ENCODE measurements around the gene LAMA5. TPM values are rescaled to one million over a fixed set of nuclear protein-coding genes. Genes with fewer than 3 reads are reported as not detected.

LAMA5 gene
- total RNA-seq, 1 experiment from 2014 or later: 63.3 TPM

- DNase-seq (ENCODE audit: low read depth): no peak
- in situ Hi-C loops (cut with HindIII; ENCODE audit: low pct_unique_long_range_greater_than_20kb, low sequenced_read_pairs): no loop called here
Observed at GRCh38 chr20:62339647-62340062, 27.5 kb downstream of the LAMA5 start.

DNA sequence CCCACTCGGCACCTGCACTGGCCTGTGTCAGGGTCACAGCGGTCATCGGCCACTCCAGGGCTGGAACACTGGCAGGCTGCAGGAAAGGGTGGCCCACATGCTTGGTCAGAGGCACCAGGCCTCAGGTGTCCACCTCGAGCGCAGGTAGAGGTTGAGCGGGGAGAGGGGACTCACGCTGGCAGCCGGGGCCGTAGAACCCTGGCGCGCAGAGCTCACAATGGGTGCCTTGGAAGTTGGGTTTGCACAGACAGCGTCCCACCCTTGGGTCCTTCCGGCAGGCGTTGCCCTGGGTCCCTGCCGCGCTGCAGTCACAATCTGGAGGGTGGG lies 28.9 kb downstream of the LAMA5 start:
- no peak for DNase-seq (ENCODE audit: low read depth)
- in situ Hi-C loops (cut with HindIII; ENCODE audit: low pct_unique_long_range_greater_than_20kb, low sequenced_read_pairs): no loop called here

DNA sequence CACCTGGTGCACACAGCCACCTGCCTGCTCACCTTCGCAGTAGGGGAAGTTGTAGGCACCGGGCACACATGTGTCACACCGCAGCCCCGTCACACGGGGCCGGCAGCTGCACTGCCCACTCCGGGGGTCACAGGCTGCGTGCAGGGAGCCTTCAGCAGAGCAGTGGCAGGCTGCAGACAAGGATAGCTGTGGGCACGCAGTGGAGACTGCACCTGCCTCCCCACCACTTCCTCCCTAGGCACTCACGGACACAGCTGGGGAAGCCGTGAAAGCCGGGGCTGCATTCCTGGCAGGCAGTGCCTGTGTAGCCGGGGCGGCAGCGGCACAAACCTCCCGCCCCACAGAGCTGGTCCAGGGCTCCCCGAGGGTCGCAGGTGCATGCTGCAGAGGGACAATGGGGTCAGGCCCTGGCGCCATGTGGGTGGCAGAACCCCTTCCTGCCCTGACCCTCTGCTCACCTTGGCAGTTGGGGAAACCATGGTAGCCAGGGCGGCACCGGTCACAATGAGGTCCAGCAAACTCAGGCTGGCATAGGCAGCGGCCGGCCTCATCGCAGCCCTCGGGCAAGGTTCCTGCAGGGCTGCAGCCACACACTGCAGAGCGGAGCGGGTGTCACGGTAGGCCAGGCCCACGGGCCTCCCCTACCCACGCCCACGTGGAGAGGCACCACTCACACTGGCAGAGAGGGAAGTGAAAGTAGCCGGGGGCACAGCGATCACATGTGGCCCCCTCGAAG lies 29.4 kb downstream of the LAMA5 start:
- DNase-seq (ENCODE audit: low read depth): no peak
- in situ Hi-C loops (cut with HindIII; ENCODE audit: low pct_unique_long_range_greater_than_20kb, low sequenced_read_pairs): no loop called here

- no peak for DNase-seq (ENCODE audit: low read depth)
- in situ Hi-C loops (cut with HindIII; ENCODE audit: low pct_unique_long_range_greater_than_20kb, low sequenced_read_pairs): no loop called here
Observed at GRCh38 chr20:62336775-62337557, 30.1 kb downstream of the LAMA5 start.

- no peak for DNase-seq (ENCODE audit: low read depth)
- in situ Hi-C loops (cut with HindIII; ENCODE audit: low pct_unique_long_range_greater_than_20kb, low sequenced_read_pairs): no loop called here
Observed at GRCh38 chr20:62336329-62336728, 30.8 kb downstream of the LAMA5 start.

- DNase-seq (ENCODE audit: low read depth): no peak
- in situ Hi-C loops (cut with HindIII; ENCODE audit: low pct_unique_long_range_greater_than_20kb, low sequenced_read_pairs): no loop called here
Observed at GRCh38 chr20:62335532-62335931, 31.6 kb downstream of the LAMA5 start.

DNA sequence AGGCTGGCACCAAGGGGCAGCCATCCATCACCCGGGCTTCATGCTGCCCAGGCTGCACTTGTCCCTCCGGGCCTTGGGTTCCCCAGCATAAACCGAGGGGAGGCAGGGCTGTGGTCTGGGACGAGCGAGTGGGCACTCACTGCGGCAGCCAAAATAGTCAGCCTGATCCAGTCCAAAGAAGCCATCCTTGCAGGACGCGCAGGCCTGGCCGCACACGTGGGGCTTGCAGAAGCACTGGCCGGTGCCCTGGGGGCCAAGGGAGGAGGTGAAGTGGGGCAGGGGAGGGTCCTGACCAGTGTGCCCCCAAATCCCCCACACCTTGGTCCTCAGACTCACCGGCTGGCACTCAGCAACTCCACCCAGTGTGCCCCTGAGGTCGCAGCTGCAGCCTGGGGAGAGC lies 32.2 kb downstream of the LAMA5 start:
- DNase-seq (ENCODE audit: low read depth): no peak
- in situ Hi-C loops (cut with HindIII; ENCODE audit: low pct_unique_long_range_greater_than_20kb, low sequenced_read_pairs): no loop called here

GRCh38 chr20:62333820-62334595 lies 33.1 kb downstream of the LAMA5 start:
- in situ Hi-C loops (cut with HindIII; ENCODE audit: low pct_unique_long_range_greater_than_20kb, low sequenced_read_pairs): no loop called here
- no peak for DNase-seq (ENCODE audit: low read depth)

GRCh38 chr20:62332989-62333819 lies 33.9 kb downstream of the LAMA5 start:
- no peak for DNase-seq (ENCODE audit: low read depth)
- in situ Hi-C loops (cut with HindIII; ENCODE audit: low pct_unique_long_range_greater_than_20kb, low sequenced_read_pairs): no loop called here

DNA sequence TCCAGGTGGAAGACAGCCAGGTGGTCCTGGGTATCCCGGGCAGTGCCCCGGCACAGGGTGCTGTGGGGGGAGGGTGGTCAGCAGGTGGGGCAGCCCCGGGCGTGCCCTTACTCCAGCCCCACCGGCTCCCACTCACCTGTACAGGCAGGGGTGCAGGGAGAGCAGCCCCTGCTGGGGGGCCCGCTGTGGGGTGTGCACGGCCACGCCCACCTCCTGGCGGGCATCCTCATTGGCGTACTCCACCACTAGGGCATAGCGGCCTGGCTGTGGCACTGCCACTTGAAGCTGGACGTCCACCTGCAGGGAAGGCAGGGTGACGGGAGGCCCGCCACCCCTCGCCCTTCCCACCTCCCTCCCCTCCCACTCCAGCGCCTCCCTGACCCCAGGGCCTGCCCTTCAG lies 34.7 kb downstream of the LAMA5 start:
- in situ Hi-C loops (cut with HindIII; ENCODE audit: low pct_unique_long_range_greater_than_20kb, low sequenced_read_pairs): no loop called here
- no peak for DNase-seq (ENCODE audit: low read depth)

- no peak for DNase-seq (ENCODE audit: low read depth)
- in situ Hi-C loops (cut with HindIII; ENCODE audit: low pct_unique_long_range_greater_than_20kb, low sequenced_read_pairs): no loop called here
Observed at GRCh38 chr20:62331347-62331746, 35.8 kb downstream of the LAMA5 start.

DNA sequence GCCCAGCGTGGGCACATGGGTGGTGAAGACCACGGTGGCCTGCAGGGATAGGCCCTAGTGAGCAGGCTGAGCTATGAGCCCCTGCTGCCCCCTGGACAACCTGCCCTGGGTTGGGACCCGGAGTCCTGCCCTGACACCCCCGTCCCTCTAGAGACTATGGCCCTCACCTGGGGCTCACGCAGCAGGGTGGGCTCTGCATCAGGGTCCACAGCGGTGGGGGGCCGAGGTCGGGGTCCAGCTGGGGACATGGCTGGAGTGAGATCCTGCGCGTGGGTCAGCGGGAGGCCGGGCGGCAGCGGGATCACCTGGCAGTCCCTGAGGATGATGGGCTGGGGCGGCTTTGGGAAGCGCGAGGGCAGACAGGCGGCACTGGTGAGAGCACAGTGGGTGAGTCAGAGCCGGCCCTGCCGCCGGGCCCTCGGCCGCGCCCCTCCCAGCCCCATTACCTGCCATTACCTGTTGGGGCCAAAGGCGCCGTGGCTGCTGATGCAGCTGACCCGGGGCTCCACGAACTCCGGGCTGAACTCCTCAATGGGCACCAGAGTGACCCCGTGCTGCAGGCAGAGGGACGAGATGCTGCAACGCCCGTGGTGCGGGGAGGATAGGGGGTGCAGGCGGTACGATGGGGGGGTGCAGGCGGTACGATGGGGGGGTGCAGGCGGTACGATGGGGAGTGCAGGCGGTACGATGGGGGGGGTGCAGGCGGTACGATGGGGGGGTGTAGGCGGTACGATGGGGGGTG lies 36.4 kb downstream of the LAMA5 start:
- DNase-seq (ENCODE audit: low read depth): no peak
- in situ Hi-C loops (cut with HindIII; ENCODE audit: low pct_unique_long_range_greater_than_20kb, low sequenced_read_pairs): no loop called here

DNA sequence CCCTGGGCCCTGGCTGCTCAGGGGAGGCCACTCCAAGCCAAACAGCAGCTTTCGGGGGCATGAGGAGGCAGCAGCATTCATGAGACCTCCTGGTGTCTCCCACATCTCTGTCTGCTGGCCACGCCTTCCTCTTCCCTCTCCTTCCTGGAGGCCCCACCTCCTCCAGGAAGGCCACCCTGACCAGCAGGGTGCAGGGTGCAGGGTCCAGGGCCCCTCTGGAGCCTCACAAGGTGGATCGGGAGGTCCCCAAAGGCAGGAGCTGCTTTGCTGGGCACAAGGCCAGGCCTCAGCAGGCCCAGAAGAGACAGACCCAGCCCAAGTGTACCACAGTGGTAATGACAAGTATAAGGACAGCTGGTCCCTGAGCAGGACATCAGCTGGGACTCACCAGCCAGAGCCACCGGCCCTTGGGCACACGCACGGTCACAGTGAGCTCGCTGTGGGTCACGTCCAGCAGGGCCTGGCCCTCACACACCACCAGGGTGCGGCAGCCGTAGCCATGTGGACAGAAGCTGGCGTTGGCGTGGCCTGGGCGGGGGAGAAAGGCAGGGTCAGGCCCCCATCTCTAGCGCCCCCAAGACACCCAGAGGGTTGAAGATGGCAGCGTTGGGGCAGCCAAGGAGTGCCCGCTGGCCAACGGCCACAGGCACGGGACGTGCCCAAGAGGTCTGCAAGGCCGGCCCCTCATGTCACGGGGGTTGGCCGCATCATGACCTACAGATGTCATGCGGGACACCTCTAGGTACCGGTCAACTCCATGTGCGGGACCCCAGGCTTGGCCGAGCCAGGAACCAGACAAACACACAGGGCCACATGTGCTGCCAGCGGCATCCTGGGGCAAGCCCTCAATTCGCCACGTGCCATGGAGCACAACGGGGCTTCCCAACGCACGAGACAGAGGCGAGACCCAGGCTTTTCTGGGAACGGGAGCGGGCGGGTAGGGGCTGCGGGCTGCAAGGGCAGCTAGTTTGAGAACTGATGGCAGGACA lies 37.4 kb downstream of the LAMA5 start:
- in situ Hi-C loops (cut with HindIII; ENCODE audit: low pct_unique_long_range_greater_than_20kb, low sequenced_read_pairs): no loop called here

DNA sequence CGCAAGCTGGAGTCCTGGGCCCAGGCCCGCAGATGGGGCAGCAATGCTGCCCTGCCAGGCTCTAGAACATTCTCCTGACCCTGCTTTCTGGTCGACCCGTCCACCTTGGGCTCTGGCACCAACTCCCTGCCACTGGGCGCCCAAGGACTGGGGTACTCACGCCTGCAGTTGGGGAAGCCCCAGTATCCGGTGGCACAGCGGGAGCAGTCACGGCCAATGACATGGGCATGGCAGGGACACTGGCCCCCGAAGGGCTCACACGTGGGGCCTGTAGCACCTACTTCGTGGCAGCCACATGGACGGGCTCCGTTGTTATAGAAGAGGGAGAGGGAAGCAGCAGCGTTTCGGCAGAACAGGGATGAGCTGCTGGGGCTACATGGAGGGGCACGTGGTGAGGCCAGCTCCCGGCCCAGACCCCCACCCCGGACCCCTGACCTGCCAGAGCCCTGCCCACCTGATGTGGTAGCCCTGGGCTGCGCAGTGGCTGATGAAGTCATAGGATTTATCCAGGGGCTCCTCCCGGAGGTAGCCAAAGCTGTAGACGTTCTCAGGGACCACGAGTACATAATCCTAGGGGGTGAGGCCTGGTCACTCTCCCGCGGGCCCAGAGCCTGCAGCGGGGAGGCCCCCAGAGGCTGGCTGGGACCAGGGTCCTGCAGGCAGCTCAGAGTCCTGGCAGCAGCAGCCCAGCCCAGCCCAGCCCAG lies 38.3 kb downstream of the LAMA5 start:
- in situ Hi-C loops (cut with HindIII; ENCODE audit: low pct_unique_long_range_greater_than_20kb, low sequenced_read_pairs): no loop called here
- no peak for DNase-seq (ENCODE audit: low read depth)

More for the DNA sequence above, 37.4 kb downstream of the LAMA5 start:
- DNase-seq (ENCODE audit: low read depth): no peak

DNA sequence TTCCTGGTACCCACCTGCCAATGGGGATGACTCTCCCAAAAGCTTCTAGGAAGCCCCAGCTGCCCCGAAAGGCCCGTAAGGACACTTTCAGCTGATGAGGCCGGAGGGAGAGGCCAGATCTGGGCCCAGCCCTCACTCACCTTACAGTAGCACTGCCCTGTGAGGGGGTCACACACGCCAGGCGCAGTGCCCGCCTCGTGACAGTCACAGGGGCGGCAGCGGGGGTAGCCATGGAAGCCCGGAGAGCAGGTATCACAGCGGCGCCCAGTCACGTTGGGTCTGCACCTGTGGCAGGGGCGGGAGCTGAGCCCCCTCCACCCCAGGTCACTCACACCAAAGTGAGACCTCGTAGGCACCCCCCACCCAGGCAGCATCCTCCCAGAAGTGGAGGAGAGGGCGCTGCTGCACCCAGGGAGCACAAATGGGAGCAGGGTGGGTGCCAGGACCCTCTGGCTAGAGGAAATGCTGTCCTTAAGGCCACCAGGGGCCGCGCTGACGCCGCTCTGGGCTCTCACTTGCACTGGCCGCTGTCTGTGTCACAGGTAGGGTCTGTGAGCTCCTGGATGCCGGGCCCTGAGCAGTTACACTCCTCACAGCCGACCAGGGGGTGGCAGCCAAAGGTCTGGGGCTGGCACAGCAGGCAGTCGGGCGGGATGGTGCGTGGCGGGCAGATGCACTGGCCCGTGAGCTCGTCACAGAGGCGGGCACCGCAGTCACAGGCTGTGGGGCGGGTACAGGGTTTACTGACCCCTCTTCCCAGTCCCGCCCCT lies 39.2 kb downstream of the LAMA5 start:
- in situ Hi-C loops (cut with HindIII; ENCODE audit: low pct_unique_long_range_greater_than_20kb, low sequenced_read_pairs): no loop called here

More for the DNA sequence above, 39.2 kb downstream of the LAMA5 start:
- DNase-seq (ENCODE audit: low read depth): no peak

Data from Caki2 (cell line).